Endothelial cell of umbilical vein (primary cell): ENCODE data around the gene CDR2. TPM values are rescaled to one million over a fixed set of nuclear protein-coding genes. Genes with fewer than 3 reads are reported as not detected.

Experiments
- BruUV-seq: library from RNA; stranded (reverse); fragments of 400-500 nt; replicated peaks from 2 replicates; lab custom pipeline; 2021; lab: Mats Ljungman, UMichigan
- CTCF ChIA-PET: fragments of 300-600, 350-600 bp; sonication (Branson Sonifier 250); formaldehyde crosslinking; loops from one replicate; lab custom pipeline; 2021; ENCODE audit warnings: antibody characterized with exemption, inconsistent platforms; lab: Charles Lee
- POLR2A ChIA-PET: fragments of 300-600, 350-600 bp; sonication (Branson Sonifier 250); formaldehyde crosslinking; loops from one replicate; lab custom pipeline; 2021; ENCODE audit warnings: antibody characterized with exemption, inconsistent platforms; lab: Charles Lee
- DNase-seq: peaks from one replicate; pipeline ENCODE4 v3.0.0-alpha.2; 2011; ENCODE audit warnings: low read depth, low spot score
- FAIRE-seq: peaks from 2 replicates; lab custom pipeline; 2011; peaks lifted over from hg19 to GRCh38; lab: Jason Lieb, UNC
- H2AFZ ChIP-seq: 2 replicates; pipeline ENCODE4 v1.6.0; 2012; ENCODE audit warnings: low read depth, low read length, control low read depth, inconsistent platforms
- H3K27ac ChIP-seq: 2 replicates; pipeline ENCODE4 v1.5.1; 2011; ENCODE audit warnings: low read depth, mild to moderate bottlenecking, control low read depth, low read length, moderate library complexity; ENCODE audit not compliant: insufficient read depth
- H3K27me3 ChIP-seq, 2 experiments: 2 replicates each; pipeline versions ENCODE4 v1.6.0 to v1.6.1; 2011; ENCODE audit warnings: low read length in 2 of 2, mixed read lengths in 1 of 2; ENCODE audit not compliant: control insufficient read depth in 2 of 2, insufficient read depth in 2 of 2
- H3K36me3 ChIP-seq, 2 experiments: 2 replicates in 1 of 2; 3 replicates in 1 of 2; pipeline ENCODE4 v1.5.1; 2011; ENCODE audit warnings: low read length in 2 of 2, mild to moderate bottlenecking in 1 of 2, moderate library complexity in 1 of 2; ENCODE audit not compliant: control insufficient read depth in 2 of 2, insufficient read depth in 2 of 2; ENCODE audit errors: extremely low read depth in 1 of 2
- H3K4me1 ChIP-seq: 3 replicates; pipeline ENCODE4 v1.5.1; 2011; ENCODE audit warnings: mild to moderate bottlenecking, low read length; ENCODE audit not compliant: control insufficient read depth, insufficient read depth; ENCODE audit errors: extremely low read depth
- H3K4me2 ChIP-seq: 2 replicates; pipeline ENCODE4 v1.6.1; 2011; ENCODE audit warnings: low read length, control low read depth, mixed read lengths; ENCODE audit not compliant: insufficient read depth
- H3K4me3 ChIP-seq, 3 experiments: fragments of 200-600 bp in 1 of 3; sonication (generic), shearing (Covaris generic) in 1 of 3; replicated peaks in 1 of 3; 2 replicates each; pipeline ENCODE4 v1.5.1; 2011 to 2016; ENCODE audit warnings: control low read depth in 3 of 3, low read length in 3 of 3, mild to moderate bottlenecking in 2 of 3, inconsistent platforms in 1 of 3, low read depth in 1 of 3, moderate library complexity in 1 of 3; ENCODE audit not compliant: insufficient read depth in 1 of 3
- H3K79me2 ChIP-seq: 2 replicates; pipeline ENCODE4 v1.6.0; 2012; ENCODE audit warnings: low read length, inconsistent platforms; ENCODE audit not compliant: control insufficient read depth, insufficient read depth
- H3K9ac ChIP-seq: replicated peaks from 2 replicates; pipeline ENCODE3; 2011; ENCODE audit warnings: low read length, control low read depth; ENCODE audit not compliant: insufficient read depth; ENCODE audit errors: extremely low read depth
- H3K9me1 ChIP-seq: replicated peaks from 3 replicates; pipeline ENCODE4 v1.6.0; 2011; ENCODE audit warnings: mild to moderate bottlenecking, low read length; ENCODE audit not compliant: control insufficient read depth, insufficient read depth; ENCODE audit errors: extremely low read depth
- H3K9me3 ChIP-seq: replicated peaks from 2 replicates; pipeline ENCODE4 v1.5.1; 2012; ENCODE audit warnings: low read length, inconsistent platforms; ENCODE audit not compliant: control insufficient read depth, insufficient read depth
- H4K20me1 ChIP-seq: replicated peaks from 2 replicates; pipeline ENCODE3; 2011; ENCODE audit warnings: mild to moderate bottlenecking, low read length; ENCODE audit not compliant: control insufficient read depth, insufficient read depth; ENCODE audit errors: extremely low read depth
- CTCF ChIP-seq, 2 donors: IDR thresholded peaks; 1 replicate in 1 of 2; 2 replicates in 1 of 2; pipeline ENCODE4 v1.5.1; 2011; ENCODE audit warnings: low read length in 2 of 2, mild to moderate bottlenecking in 2 of 2, moderate library complexity in 2 of 2, control low read depth in 1 of 2, inconsistent platforms in 1 of 2, low read depth in 1 of 2; ENCODE audit not compliant: insufficient read depth in 1 of 2; ENCODE audit errors: extremely low read depth in 1 of 2
- JUN ChIP-seq: IDR thresholded peaks from 2 replicates; pipeline ENCODE4 v1.6.1; 2011; ENCODE audit warnings: borderline replicate concordance, low read depth; ENCODE audit not compliant: insufficient read length, insufficient read depth
- MAX ChIP-seq: IDR thresholded peaks from 2 replicates; pipeline ENCODE4 v1.6.1; 2011; ENCODE audit not compliant: insufficient read depth, insufficient read length
- MYC ChIP-seq: IDR thresholded peaks from one replicate; pipeline ENCODE4 v1.6.1; 2011; ENCODE audit warnings: mild to moderate bottlenecking, low read depth, low read length
- POLR2A ChIP-seq: IDR thresholded peaks from 2 replicates; pipeline ENCODE4 v1.6.1; 2012; ENCODE audit warnings: low read depth, mild to moderate bottlenecking, control low read depth, low read length
- POLR2AphosphoS5 ChIP-seq: IDR thresholded peaks from 2 replicates; pipeline ENCODE4 v1.6.1; 2012; ENCODE audit warnings: low read depth, mild to moderate bottlenecking, control low read depth, low read length, moderate library complexity; ENCODE audit not compliant: insufficient read depth
- dilution Hi-C: fragments of 300-500 bp; cut with MboI; formaldehyde crosslinking; loops from one replicate; pipeline ENCODE4 v1.15.0; 2019; ENCODE audit warnings: low sequenced_read_pairs; ENCODE audit not compliant: extremely low pct_ligation_motif_present
- intact Hi-C: fragments of 100-400 bp; cut with micrococcal nuclease; formaldehyde crosslinking; loops from one replicate; pipeline ENCODE4 v1.10.0; 2022
- polyA plus RNA-seq, 4 experiments: library from polyadenylated mRNA; depleted of rRNA in 3 of 4; stranded (reverse) in 3 of 4; unstranded in 1 of 4; fragments of >200 nt; gene quantifications; 2 replicates each; pipeline versions ENCODE4 v1.2.1 to v1.2.3, GENCODE V29; 2011 to 2012; ENCODE audit warnings: missing spikeins in 1 of 4
- total RNA-seq: library from RNA; stranded (reverse); gene quantifications from 2 replicates; pipeline ENCODE4 v1.2.3, GENCODE V29; 2021

CDR2 gene
- total and polyA plus RNA-seq, 2 donors (not counting 3 experiments of a cell fraction or from before 2014, with no cell fraction given) = 35.3 to 61.9 TPM

GRCh38 chr16:22306788-22307187 is 67.6 kb downstream of the CDR2 start:
- DNase-seq (no peak), FAIRE-seq (no peak)
- Histone ChIP-seq H3K4me1 (no peaks in the 10 kb centered on the region), H3K9me3 (no peaks in the 10 kb centered on the region), H3K9me1 (no peaks in the 10 kb centered on the region), H2AFZ (no peak overlapping the region), H3K4me3 (no peak overlapping the region), H3K79me2 (peaks cover 11% of the 10 kb centered on the region), H3K4me2 (no peak overlapping the region), H4K20me1 (no peaks in the 10 kb centered on the region), H3K36me3 (peaks cover 4 to 49% of the 10 kb centered on the region in 2 experiments), H3K27me3 (no peaks in the 10 kb centered on the region), H3K9ac (no peak overlapping the region), H3K27ac (no peak overlapping the region)
- BruUV-seq = no TSS peak
- dilution Hi-C loops = no loop called here
- TF ChIP-seq POLR2A = no peak
- TF ChIP-seq MAX = no peak
- no peak for TF ChIP-seq MYC
- no peak for TF ChIP-seq POLR2AphosphoS5
- no peak for TF ChIP-seq CTCF (IDR thresholded peaks at IDR 0.05; ENCODE audit: extremely low read depth in 1 of 2, insufficient read depth in 1 of 2, low read depth in 1 of 2, low read length in 2 of 2)
- TF ChIP-seq JUN = no peak
- ChIA-PET POLR2A (no interaction called here), CTCF (interaction anchor here (3.6 kb wide), 1 partner anchor 15 kb away, joined by 9 read pairs; no protein-coding TSS in a partner anchor)
- intact Hi-C loops = no loop called here
